Measurements from ENCODE around the gene MKRN2OS. TPM values are rescaled to one million over a fixed set of nuclear protein-coding genes. Genes with fewer than 3 reads are reported as not detected.

MKRN2OS gene
- total RNA-seq, 1 donor = not detected

DNA sequence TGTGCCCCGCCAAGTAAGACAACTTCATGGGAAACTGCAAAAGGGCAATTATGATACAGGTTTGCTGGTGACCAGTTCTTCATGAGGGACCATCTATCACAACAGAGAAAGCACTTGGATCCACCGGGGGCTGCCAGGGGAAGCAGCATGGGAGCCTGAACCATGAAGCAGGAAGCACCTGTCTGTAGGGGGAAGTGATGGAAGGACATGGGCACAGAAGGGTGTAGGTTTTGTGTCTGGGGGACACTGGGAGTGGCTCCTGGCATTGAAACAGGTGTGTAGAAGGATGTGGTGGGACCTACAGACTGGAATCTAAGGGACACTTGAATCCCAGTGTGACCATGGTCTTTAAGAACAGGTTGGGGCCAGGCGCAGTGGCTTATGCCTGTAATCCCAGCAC, 34.2 kb upstream of the MKRN2OS start:
- DNase-seq (ENCODE audit: low read depth) = no peak
- TF ChIP-seq, protein P1, sequence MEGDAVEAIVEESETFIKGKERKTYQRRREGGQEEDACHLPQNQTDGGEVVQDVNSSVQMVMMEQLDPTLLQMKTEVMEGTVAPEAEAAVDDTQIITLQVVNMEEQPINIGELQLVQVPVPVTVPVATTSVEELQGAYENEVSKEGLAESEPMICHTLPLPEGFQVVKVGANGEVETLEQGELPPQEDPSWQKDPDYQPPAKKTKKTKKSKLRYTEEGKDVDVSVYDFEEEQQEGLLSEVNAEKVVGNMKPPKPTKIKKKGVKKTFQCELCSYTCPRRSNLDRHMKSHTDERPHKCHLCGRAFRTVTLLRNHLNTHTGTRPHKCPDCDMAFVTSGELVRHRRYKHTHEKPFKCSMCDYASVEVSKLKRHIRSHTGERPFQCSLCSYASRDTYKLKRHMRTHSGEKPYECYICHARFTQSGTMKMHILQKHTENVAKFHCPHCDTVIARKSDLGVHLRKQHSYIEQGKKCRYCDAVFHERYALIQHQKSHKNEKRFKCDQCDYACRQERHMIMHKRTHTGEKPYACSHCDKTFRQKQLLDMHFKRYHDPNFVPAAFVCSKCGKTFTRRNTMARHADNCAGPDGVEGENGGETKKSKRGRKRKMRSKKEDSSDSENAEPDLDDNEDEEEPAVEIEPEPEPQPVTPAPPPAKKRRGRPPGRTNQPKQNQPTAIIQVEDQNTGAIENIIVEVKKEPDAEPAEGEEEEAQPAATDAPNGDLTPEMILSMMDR (IDR thresholded peaks at IDR 0.05; ENCODE audit: insufficient read depth, low read length) = no peak
- H3K4me3 ChIP-seq (ENCODE audit: low read depth, low read length) = no peak overlapping the region

DNA sequence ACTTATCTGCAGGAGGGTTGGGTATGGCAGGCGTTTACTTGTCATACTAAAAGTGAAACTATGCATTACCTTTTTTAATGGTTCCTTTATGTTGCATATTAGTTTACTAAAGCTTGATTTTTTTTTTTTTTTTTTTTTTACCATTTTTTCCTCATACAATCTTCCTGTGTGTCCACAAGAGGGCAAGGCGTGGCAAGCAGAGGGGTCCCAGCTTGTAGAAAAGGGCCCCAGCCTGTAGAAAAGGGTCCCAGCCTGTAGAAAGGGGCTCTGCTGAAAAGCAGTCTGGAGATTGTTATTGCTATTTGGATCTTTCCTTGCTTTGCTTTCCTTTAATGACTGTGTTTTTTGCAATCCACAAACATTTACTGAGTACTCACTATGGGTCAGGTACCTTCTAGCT, 33.4 kb upstream of the MKRN2OS start:
- DNase-seq (ENCODE audit: low read depth) = no peak
- TF ChIP-seq, protein P1 (IDR thresholded peaks at IDR 0.05; ENCODE audit: insufficient read depth, low read length) = peak; percentile 39
- H3K4me3 ChIP-seq (ENCODE audit: low read depth, low read length) = no peak overlapping the region

DNA sequence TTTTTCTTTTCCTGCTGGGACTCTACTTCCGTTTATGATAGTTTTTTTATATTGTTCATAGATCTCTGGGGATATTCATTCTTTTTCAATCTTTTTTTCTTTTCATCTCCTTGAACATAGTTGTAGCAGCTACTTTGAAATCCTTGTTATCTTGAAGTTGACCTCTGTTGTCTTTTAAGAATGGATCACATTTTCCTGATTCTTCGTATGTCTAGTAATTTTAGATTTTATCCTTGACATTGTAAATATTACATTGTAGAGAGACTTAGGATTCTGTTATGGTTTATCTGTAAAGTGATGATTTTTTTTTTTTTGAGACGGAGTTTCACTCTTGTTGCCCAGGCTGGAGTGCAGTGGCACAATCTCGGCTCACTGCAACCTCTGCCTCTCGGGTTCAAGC, 32.1 kb upstream of the MKRN2OS start:
- H3K4me3 ChIP-seq (ENCODE audit: low read depth, low read length) = no peak overlapping the region
- DNase-seq (ENCODE audit: low read depth) = no peak
- TF ChIP-seq, protein P1 (IDR thresholded peaks at IDR 0.05; ENCODE audit: insufficient read depth, low read length) = no peak

DNA sequence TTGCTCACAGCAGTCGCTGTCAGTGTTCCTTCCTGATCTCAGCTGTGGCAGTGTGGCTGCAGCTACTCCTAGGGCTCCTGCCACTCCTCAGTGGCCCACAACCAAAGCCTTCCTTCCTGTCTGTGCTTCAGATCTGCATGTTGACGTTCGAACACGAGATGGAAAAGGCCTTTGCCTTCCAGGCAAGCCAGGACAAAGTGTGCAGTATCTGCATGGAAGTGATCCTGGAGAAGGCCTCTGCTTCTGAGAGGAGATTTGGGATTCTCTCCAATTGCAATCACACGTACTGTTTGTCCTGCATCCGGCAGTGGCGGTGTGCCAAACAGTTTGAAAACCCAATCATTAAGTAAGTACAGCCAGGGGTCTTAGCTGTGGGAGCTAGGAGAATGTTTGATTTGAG, 29.4 kb upstream of the MKRN2OS start:
- TF ChIP-seq, protein P1 (IDR thresholded peaks at IDR 0.05; ENCODE audit: insufficient read depth, low read length) = no peak
- no peak overlapping the region for H3K4me3 ChIP-seq (ENCODE audit: low read depth, low read length)
- DNase-seq (ENCODE audit: low read depth) = no peak

DNA sequence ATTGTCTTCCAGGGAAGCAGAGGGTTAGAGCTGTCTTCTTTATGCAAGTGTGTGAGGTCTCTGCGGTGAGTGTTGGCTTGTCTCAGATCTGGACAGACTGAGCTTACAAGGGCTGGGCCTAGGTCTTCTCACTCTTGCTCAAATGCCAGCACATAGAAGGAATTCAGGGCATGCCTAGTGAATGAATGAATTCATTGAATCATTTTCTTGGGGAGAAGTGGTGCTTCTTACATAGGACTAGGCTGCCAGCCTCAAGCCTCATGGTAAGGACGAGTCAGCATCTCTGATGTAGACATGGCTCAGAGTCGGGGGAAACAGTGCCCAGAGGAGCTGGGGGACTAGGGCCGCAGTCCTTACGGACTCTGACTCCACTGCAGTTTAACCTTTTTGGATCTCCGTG, 28.8 kb upstream of the MKRN2OS start:
- TF ChIP-seq, protein P1 (IDR thresholded peaks at IDR 0.05; ENCODE audit: insufficient read depth, low read length) = no peak
- no peak for DNase-seq (ENCODE audit: low read depth)
- H3K4me3 ChIP-seq (ENCODE audit: low read depth, low read length) = no peak overlapping the region

DNA sequence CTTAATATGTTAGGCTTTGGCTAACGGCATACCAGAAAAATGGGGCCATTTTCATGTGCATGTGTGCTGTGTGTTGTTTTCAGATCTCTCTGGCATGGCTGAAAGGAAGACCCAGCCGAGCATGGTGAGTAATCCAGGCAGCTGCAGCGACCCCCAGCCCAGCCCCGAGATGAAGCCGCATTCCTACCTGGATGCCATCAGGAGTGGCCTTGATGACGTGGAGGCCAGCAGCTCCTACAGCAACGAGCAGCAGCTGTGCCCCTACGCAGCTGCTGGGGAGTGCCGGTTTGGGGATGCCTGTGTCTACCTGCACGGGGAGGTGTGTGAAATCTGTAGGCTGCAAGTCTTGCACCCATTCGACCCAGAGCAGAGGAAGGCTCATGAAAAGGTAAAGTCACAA, 26.7 kb upstream of the MKRN2OS start:
- TF ChIP-seq, protein P1 (IDR thresholded peaks at IDR 0.05; ENCODE audit: insufficient read depth, low read length) = no peak
- DNase-seq (ENCODE audit: low read depth) = no peak
- H3K4me3 ChIP-seq (ENCODE audit: low read depth, low read length) = no peak overlapping the region

DNA sequence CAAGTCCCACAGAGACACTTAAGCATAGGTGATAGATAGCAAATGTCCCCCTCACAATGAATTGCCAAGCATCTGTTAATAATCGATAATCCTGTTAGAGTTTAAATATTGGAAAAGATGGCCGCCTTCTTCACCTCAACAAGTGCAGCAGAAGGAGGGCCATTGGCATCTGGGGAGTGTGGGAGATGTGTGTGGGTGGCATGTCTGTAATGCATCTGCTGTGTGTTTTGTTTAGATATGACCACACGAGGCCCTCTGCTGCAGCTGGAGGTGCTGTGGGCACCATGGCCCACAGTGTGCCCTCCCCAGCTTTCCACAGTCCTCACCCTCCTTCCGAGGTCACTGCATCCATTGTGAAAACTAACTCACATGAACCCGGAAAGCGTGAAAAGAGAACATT, 24.5 kb upstream of the MKRN2OS start:
- H3K4me3 ChIP-seq (ENCODE audit: low read depth, low read length) = no peak overlapping the region
- TF ChIP-seq, protein P1 (IDR thresholded peaks at IDR 0.05; ENCODE audit: insufficient read depth, low read length) = no peak
- no peak for DNase-seq (ENCODE audit: low read depth)

Measured in fibroblast of the aortic adventitia (primary cell).